GM13976 (cell line): ENCODE data around the gene RETREG2.

Experiments
- DNase-seq: peaks from one replicate; pipeline ENCODE4 v3.0.0; 2012; ENCODE audit warnings: low spot score
- in situ Hi-C: fragments of 300-500 bp; cut with MboI; formaldehyde crosslinking; loops from one replicate; pipeline ENCODE4 v1.12.0; 2022; ENCODE audit warnings: low sequenced_read_pairs, mixed read lengths, inconsistent platforms; ENCODE audit not compliant: unreplicated experiment
- TF ChIP-seq, protein P1 (sequence below): IDR thresholded peaks from 2 replicates; pipeline ENCODE4 v1.5.1; 2012; ENCODE audit warnings: borderline replicate concordance, mild to moderate bottlenecking; ENCODE audit not compliant: insufficient read depth; ENCODE audit errors: extremely low read depth, missing control alignments, control extremely low read depth

The RETREG2 gene

DNA sequence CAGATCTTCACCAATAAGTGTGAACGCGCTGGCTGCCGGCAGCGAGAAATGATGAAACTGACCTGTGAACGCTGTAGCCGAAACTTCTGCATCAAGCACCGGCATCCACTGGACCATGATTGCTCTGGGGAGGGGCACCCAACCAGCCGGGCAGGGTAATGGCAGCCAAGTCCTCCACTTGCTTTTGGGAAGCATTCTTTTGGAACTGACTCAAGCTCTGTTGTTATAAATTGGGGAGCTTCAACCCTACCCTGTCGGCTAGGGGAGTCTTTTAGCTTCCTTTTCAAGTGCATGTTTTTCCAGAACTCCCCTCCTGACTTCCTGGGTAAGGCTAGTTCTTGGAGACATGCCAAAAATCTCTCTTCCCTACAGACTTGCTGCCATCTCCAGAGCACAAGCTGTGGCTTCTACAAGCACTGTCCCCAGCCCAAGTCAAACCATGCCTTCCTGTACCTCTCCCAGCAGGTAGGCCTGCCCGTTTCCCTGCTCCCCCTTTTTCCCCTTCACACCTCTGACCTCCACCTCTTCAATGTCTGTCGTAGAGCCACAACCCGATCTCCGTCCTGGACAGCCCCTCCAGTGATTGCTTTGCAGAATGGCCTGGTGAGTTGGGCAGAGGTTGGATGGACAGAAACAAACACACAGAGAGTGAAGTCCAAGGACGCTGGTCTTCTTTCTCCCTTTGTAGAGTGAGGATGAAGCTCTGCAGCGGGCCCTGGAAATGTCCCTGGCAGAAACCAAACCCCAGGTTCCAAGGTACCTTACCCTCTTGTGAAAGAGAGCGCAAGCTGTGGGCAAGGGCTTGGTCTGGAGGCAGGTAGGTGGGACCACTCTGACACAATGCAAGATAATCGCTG lies 30.0 kb downstream of the RETREG2 start:
- in situ Hi-C loops = no loop called here
- no peak for DNase-seq
- TF ChIP-seq, protein P1, sequence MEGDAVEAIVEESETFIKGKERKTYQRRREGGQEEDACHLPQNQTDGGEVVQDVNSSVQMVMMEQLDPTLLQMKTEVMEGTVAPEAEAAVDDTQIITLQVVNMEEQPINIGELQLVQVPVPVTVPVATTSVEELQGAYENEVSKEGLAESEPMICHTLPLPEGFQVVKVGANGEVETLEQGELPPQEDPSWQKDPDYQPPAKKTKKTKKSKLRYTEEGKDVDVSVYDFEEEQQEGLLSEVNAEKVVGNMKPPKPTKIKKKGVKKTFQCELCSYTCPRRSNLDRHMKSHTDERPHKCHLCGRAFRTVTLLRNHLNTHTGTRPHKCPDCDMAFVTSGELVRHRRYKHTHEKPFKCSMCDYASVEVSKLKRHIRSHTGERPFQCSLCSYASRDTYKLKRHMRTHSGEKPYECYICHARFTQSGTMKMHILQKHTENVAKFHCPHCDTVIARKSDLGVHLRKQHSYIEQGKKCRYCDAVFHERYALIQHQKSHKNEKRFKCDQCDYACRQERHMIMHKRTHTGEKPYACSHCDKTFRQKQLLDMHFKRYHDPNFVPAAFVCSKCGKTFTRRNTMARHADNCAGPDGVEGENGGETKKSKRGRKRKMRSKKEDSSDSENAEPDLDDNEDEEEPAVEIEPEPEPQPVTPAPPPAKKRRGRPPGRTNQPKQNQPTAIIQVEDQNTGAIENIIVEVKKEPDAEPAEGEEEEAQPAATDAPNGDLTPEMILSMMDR = no peak

DNA sequence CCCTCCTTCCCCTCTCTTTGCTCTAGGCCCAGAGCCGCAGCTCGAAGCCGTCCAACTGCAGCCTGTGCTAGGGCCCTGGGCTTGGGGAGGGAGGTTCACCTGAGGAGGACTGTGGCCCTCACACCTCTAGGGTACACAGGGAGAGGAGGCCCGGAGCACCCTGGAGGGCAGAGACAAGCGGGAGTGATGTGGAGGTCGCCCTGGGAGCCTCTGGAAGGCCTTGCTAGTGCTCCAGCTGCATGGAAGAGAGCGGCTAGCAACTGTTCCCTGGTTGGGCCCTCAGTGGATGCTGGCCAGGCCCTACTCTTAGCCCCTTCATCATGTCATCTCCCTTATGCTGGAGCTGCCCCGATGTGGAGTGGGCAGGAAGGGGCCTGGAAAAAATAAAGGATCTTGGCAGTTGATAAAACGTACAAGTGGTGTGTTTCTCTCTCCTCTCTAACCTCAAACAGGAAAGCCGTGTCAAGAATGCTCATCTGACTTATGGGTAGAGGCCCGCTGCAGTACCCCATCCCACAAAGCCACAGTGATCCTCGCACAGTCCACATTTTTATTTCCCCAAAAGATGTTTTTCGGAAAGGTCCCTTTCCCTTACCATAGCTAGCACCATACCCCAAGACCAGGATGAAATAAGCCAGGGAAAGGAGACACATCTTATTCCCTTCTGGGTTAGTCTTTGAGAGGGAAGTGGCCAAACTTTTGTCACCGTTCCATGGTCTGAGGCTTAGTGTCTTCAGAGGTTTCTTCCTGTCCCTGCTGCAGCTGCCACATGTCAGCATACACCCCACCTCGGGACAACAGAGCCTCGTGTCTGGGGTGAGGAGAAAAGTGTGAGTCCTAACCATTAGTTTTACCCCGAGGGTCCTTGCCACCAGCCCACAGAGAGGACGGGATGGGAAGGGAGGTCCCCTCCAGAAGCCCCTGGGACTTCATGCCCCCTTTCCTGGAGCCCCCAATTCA lies 31.4 kb downstream of the RETREG2 start:
- DNase-seq = no peak
- TF ChIP-seq, protein P1 = no peak
- in situ Hi-C loops = no loop called here

DNA sequence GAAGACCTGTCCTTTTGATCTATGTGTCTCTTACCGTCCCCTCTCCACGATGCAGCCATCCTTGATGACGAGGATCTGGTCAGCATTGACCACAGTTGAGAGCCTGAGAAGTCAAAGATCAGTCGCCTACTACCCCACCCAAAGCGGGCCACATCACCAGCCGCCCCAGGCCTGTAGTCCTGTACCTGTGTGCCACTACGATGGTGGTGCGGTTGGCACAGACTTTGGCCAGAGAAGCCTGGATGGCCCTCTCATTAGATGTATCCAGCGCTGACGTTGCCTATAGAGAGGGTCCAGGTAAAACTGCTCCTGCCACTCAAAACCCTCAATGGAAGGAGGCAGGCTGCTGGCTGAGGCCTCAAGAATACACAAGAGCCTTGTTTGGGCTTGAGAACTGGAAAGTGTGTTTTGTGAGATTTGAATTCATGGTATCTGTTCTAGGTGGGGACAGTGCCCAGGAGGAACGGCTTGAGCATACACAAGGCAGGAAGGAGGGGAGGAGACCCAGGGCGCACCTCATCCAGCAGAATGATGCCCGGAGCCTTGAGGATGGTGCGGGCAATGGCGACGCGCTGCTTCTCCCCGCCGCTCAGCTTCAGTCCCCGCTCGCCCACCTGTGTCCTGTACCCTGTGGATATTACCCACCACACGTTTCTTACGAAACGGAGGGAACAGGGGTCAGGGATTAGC lies 32.3 kb downstream of the RETREG2 start:
- TF ChIP-seq, protein P1 = no peak
- in situ Hi-C loops = no loop called here
- no peak for DNase-seq

DNA sequence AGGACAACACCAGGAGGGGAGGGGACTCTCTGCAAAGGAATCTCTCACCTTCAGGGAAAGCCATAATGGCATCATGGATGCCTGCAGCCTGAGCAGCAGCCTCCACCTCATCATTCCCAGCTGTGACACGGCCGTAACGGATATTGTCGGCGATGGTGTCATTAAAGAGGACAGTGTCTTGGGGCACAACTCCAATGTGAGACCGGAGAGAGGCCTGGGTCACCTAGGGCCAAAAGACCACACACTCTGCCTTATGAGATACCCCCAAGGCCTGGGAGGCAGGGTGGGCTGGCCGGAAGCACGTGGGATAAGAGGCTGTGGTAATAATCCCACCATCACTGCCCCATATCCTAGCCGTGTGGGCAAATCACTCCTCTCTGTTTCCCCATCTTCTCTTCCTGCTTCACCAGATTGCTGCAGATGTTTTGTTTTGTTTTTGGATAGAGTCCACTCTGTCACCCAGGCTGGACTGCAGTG lies 32.8 kb downstream of the RETREG2 start:
- in situ Hi-C loops = no loop called here
- TF ChIP-seq, protein P1 = no peak
- no peak for DNase-seq

DNA sequence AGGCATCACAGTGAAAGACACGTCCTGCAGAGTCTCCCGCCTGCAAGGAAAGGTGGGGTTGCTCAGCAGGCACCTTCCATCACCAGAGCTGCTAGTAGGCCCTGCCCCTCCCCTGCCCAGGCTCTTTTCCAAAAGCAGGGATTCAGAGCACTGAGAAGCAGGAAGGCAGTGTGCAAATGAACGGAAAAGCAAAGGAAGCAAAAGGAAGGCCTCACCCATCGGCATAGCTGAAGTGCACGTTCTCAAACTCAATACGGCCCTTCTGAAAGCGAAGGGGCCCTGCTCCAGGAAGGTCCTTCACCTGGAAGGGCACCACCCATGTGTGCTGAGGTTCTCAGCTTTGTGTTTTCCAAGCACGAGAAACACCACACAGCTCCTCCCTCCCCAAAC lies 34.9 kb downstream of the RETREG2 start:
- TF ChIP-seq, protein P1 = no peak
- in situ Hi-C loops = no loop called here
- no peak for DNase-seq
